GM19463 (cell line): ENCODE measurements around the gene PRRG3.
A peak's percentile ranks its signal among the peaks of the same experiment; 100 is the strongest.

Experiments used
- ATAC-seq: cut with Tn5 transposase; IDR thresholded peaks from one replicate; pipeline ENCODE4 v1.9.1; 2021; ENCODE audit warnings: mild to moderate bottlenecking, moderate library complexity; ENCODE audit not compliant: unreplicated experiment

The PRRG3 gene

DNA sequence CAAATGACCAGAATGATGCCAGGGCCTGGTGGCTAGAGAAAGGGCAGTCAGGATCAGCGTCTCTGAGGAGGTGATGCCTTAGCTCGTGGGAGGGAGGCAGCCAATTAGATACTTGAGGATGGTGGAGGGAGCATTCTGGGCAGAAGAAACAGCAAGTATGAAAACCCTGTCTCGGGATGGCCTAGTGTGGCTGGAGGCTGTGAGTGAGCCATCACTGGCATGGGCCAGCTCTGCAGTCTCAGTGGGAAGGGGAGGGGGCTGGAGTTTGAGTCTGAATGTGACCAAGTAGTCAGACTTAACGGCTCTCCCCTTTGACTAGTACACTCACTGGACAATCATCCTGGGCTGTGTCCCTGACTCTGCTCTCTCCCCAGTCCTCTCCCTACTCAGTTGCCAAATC, 46.3 kb downstream of the PRRG3 start:
- no peak for ATAC-seq

DNA sequence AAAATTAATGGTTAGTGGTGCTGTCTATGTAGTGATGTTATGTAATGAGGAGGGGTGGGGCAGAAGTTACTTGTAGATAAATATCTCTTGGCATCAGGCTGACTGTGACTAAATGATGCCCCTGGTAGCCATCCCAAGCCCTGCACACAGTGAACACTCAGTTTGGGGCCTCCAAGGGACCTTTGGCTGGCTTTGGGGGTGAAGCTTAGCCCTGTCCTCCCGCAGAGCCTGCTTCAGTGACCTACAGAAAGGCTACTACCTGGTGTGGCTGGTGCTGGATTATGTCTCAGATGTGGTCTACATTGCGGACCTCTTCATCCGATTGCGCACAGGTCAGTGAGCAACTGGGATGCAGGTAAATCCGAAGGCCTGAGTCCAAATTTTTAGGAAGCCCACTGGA, 47.1 kb downstream of the PRRG3 start:
- ATAC-seq = no peak

DNA sequence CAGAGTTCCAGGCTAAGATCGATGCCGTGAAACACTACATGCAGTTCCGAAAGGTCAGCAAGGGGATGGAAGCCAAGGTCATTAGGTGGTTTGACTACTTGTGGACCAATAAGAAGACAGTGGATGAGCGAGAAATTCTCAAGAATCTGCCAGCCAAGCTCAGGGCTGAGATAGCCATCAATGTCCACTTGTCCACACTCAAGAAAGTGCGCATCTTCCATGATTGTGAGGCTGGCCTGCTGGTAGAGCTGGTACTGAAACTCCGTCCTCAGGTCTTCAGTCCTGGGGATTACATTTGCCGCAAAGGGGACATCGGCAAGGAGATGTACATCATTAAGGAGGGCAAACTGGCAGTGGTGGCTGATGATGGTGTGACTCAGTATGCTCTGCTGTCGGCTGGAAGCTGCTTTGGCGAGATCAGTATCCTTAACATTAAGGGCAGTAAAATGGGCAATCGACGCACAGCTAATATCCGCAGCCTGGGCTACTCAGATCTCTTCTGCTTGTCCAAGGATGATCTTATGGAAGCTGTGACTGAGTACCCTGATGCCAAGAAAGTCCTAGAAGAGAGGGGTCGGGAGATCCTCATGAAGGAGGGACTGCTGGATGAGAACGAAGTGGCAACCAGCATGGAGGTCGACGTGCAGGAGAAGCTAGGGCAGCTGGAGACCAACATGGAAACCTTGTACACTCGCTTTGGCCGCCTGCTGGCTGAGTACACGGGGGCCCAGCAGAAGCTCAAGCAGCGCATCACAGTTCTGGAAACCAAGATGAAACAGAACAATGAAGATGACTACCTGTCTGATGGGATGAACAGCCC, 48.6 kb downstream of the PRRG3 start:
- no peak for ATAC-seq

DNA sequence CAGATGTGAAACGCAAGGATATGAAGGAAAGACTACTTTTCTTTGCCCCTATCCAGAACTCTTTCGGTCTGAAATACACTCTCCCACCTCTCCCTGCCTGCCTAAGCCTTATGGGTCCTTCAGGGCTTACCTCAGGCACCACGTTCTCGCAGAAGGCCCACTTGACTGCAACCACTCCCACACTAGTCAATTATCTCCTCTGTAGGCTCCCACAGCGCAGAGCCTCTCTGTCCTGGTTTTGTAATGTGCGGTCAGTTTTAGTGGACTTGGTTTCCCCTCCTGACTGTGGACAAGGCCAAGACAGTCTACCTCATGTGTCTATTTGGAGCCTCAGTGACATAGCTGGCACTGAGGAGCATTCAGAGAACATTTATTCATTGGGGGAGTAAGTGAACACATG, 50.4 kb downstream of the PRRG3 start:
- ATAC-seq = no peak

- ATAC-seq = no peak
Measured at GRCh38 chrX:151746502-151746901, 51.2 kb downstream of the PRRG3 start.

- no peak for ATAC-seq
Measured at GRCh38 chrX:151750511-151750910, 55.3 kb downstream of the PRRG3 start.

DNA sequence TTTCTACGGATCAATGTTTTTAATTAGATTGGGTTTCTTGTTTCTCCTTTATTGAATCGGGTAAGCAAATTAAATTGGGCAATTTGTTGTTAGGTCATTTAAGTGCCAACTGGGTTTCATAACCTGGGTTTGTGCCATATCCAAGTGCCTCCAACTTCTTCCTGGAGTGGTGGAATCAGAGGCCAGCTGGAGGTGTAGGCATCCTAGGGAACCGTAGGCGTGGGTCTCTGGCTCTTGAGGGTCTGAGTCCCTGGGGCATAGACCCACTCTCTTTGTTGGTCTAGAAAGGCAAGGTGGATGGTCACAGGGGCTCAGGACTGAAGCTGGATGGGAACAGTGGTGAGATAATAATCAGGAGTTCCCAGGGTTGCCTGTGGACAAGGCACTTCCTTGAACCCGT, 57.6 kb downstream of the PRRG3 start:
- no peak for ATAC-seq

GRCh38 chrX:151753313-151754046, 58.2 kb downstream of the PRRG3 start:
- peak; percentile 91 for ATAC-seq

GRCh38 chrX:151754047-151754429, 58.8 kb downstream of the PRRG3 start:
- ATAC-seq = no peak

DNA sequence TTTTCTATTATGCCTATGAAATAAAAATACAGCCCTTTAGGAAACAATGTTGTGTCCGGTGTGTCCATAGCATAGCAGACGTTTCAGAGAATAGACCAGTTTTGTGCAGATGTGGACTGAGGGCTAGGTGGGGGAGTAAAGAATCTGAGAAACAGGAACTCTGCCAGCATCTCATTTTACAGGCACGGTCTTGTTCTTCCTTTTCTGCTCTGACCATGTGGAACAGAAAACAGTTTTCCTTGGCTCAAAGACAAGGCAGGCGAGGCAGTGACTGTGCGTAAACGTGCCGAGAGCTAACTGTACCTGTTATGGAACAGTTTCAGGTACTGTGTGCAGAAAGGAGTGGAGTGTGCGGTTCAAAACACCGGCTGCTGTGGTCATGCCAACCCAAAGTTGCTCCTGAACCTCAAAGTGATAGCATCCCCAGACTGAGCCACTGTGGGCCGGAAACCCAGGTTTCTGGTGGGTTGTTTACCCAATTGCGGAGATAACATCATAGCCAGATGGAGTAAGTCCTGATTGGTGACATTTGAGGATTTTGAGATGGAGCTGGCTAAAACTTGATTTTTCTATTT, 59.5 kb downstream of the PRRG3 start:
- ATAC-seq = no peak
